GM12878 (cell line): ENCODE measurements around the gene ZNF92. TPM values are rescaled to one million over a fixed set of nuclear protein-coding genes. Genes with fewer than 3 reads are reported as not detected.

ENCODE experiments used
- ATAC-seq: fragments of 200-7000 bp; cut with Tn5 transposase; 3 replicates; pipeline ENCODE4 v1.9.1; 2020; ENCODE audit warnings: mild to moderate bottlenecking, moderate library complexity
- BruUV-seq: library from RNA; stranded (reverse); fragments of 400-500 nt; replicated peaks from 2 replicates; lab custom pipeline; 2021; lab: Mats Ljungman, UMichigan
- CTCF ChIA-PET: fragments of 300-600 bp; sonication (Branson Sonifier 250); formaldehyde crosslinking; extraction: SDS; loops from one replicate; lab custom pipeline; 2021; ENCODE audit warnings: inconsistent platforms; lab: Yijun Ruan, JAX
- POLR2A ChIA-PET: fragments of 350-600 bp; formaldehyde crosslinking; extraction: SDS; loops from one replicate; lab custom pipeline; 2021; ENCODE audit warnings: inconsistent platforms; lab: Charles Lee
- RAD21 ChIA-PET: fragments of 300-600 bp; sonication (Branson Sonifier 250); formaldehyde crosslinking; loops from one replicate; lab custom pipeline; 2023; ENCODE audit warnings: antibody characterized with exemption; ENCODE audit not compliant: unreplicated experiment; lab: Charles Lee
- SMC1A ChIA-PET: fragments of 300-600 bp; sonication (Branson Sonifier 250); formaldehyde crosslinking; loops from one replicate; lab custom pipeline; 2023; ENCODE audit not compliant: unreplicated experiment, uncharacterized antibody; lab: Charles Lee
- DNase-seq: peaks from one replicate; pipeline ENCODE4 v3.0.0-alpha.2; 2011; ENCODE audit warnings: low read depth, low spot score
- FAIRE-seq: peaks from 3 replicates; lab custom pipeline; 2011; peaks lifted over from hg19 to GRCh38; lab: Jason Lieb, UNC
- H2AFZ ChIP-seq: 2 replicates; pipeline ENCODE4 v1.6.0; 2011; ENCODE audit warnings: low read depth, low read length, control low read depth; ENCODE audit not compliant: control insufficient read depth
- H3K27ac ChIP-seq: 2 replicates; pipeline ENCODE4 v1.5.1; 2011; ENCODE audit warnings: control low read depth; ENCODE audit not compliant: control insufficient read depth, insufficient read depth
- H3K27me3 ChIP-seq, 2 experiments: replicated peaks in 1 of 2; 2 replicates each; pipeline versions ENCODE4 v1.6.0 to v1.6.1; 2011; ENCODE audit warnings: low read length in 1 of 2; ENCODE audit not compliant: control insufficient read depth in 2 of 2, insufficient read depth in 2 of 2
- H3K36me3 ChIP-seq, 2 experiments: 2 replicates each; pipeline ENCODE4 v1.5.1; 2011; ENCODE audit warnings: low read length in 1 of 2; ENCODE audit not compliant: control insufficient read depth in 2 of 2, insufficient read depth in 2 of 2
- H3K4me1 ChIP-seq: 2 replicates; pipeline ENCODE4 v1.6.1; 2011; ENCODE audit warnings: mild to moderate bottlenecking, low read length, moderate library complexity, mixed read lengths; ENCODE audit not compliant: control insufficient read depth, insufficient read depth
- H3K4me2 ChIP-seq: 2 replicates; pipeline ENCODE4 v1.6.0; 2011; ENCODE audit warnings: control low read depth; ENCODE audit not compliant: control insufficient read depth, insufficient read depth
- H3K4me3 ChIP-seq: fragments of 200-600 bp; sonication (generic); 2 replicates; pipeline ENCODE4 v1.5.1; 2016
- H3K79me2 ChIP-seq: 2 replicates; pipeline ENCODE4 v1.6.0; 2011; ENCODE audit warnings: low read length; ENCODE audit not compliant: control insufficient read depth, insufficient read depth
- H3K9ac ChIP-seq: 2 replicates; pipeline ENCODE4 v1.8.0; 2011; ENCODE audit warnings: low read length, control low read depth, mixed read lengths; ENCODE audit not compliant: control insufficient read depth, insufficient read depth
- H3K9me3 ChIP-seq: replicated peaks from 3 replicates; pipeline ENCODE4 v1.5.1; 2011; ENCODE audit warnings: mild to moderate bottlenecking, low read length; ENCODE audit not compliant: control insufficient read depth, insufficient read depth
- H4K20me1 ChIP-seq: 2 replicates; pipeline ENCODE4 v1.6.0; 2011; ENCODE audit not compliant: control insufficient read depth, insufficient read depth
- CHD1 ChIP-seq: IDR thresholded peaks from 2 replicates; pipeline ENCODE4 v1.6.1; 2012; ENCODE audit warnings: low read depth, low read length, improper control_type of control experiment
- CHD2 ChIP-seq: IDR thresholded peaks from 2 replicates; pipeline ENCODE4 v1.6.1; 2011; ENCODE audit warnings: low read depth, low read length, improper control_type of control experiment, borderline replicate concordance
- MEF2A ChIP-seq: IDR thresholded peaks from 2 replicates; pipeline ENCODE4 v1.6.1; 2011; ENCODE audit warnings: low read depth, mild to moderate bottlenecking, low read length, moderate library complexity; ENCODE audit not compliant: insufficient read depth
- PML ChIP-seq: IDR thresholded peaks from 2 replicates; pipeline ENCODE4 v1.6.1; 2012; ENCODE audit warnings: low read length, inconsistent platforms
- POLR2AphosphoS2 ChIP-seq: IDR thresholded peaks from 2 replicates; pipeline ENCODE4 v1.6.1; 2011; ENCODE audit warnings: low read depth, mild to moderate bottlenecking, low read length, improper control_type of control experiment, moderate library complexity
- POLR2AphosphoS5 ChIP-seq: IDR thresholded peaks from 2 replicates; pipeline ENCODE4 v1.6.1; 2011; ENCODE audit warnings: mild to moderate bottlenecking, low read length, inconsistent platforms
- SMAD5 ChIP-seq: IDR thresholded peaks from 2 replicates; pipeline ENCODE4 v1.6.1; 2016; ENCODE audit warnings: antibody characterized with exemption, low read depth
- SRF ChIP-seq, 2 experiments: IDR thresholded peaks; 2 replicates each; pipeline ENCODE4 v1.6.1; 2011; ENCODE audit warnings: low read depth in 2 of 2, low read length in 2 of 2, mild to moderate bottlenecking in 1 of 2, moderate library complexity in 1 of 2
- ZNF207 ChIP-seq: fragments of 450-650 bp; IDR thresholded peaks from 2 replicates; pipeline ENCODE4 v1.6.1; 2014; ENCODE audit warnings: antibody characterized with exemption, mild to moderate bottlenecking, borderline replicate concordance
- ZSCAN29 ChIP-seq: fragments of 450-650 bp; IDR thresholded peaks from 2 replicates; pipeline ENCODE4 v1.6.1; 2017; ENCODE audit warnings: mild to moderate bottlenecking, moderate library complexity
- WGBS: methylation state at CpG from one replicate; pipeline ENCODE4 v1.1.6; 2016; ENCODE audit warnings: low lambda C conversion rate; ENCODE audit not compliant: insufficient replicate concordance, insufficient coverage; ENCODE audit errors: missing lambda C conversion rate; 5-methylcytosine and 5-hydroxymethylcytosine counted together
- in situ Hi-C: fragments of 300-500 bp; cut with MboI; formaldehyde crosslinking; loops from 9 replicates; pipeline ENCODE4 v1.14.3; 2018; ENCODE audit warnings: mixed read lengths
- intact Hi-C: fragments of 100-400 bp; cut with micrococcal nuclease; formaldehyde crosslinking; loops from one replicate; pipeline ENCODE4 v1.14.2; 2022; ENCODE audit not compliant: unreplicated experiment
- polyA plus RNA-seq, 11 experiments: library from polyadenylated mRNA; depleted of rRNA in 4 of 11; unstranded in 6 of 11; stranded (reverse) in 5 of 11; fragments of >200 nt; fragmentation: Nextera tagmentation in 4 of 11; fragmentation: Illumina TruSeq in 1 of 11; extraction: Ambion mirVana in 4 of 11; extraction: Trizol in 1 of 11; gene quantifications; 1 replicate in 1 of 11; 2 replicates in 10 of 11; pipeline versions ENCODE4 v1.2.1 to v1.2.3, GENCODE V29; 2011 to 2016; ENCODE audit warnings: inconsistent platforms in 2 of 11, missing spikeins in 2 of 11, low read depth in 1 of 11
- total RNA-seq, 4 experiments: library from RNA; depleted of rRNA in 3 of 4; stranded (reverse); fragments of >200 nt in 3 of 4; fragmentation: Illumina TruSeq in 1 of 4; extraction: Trizol in 1 of 4; gene quantifications; 2 replicates each; pipeline versions ENCODE4 v1.2.1 to v1.2.3, GENCODE V29; 2013 to 2021
- TF ChIP-seq, protein P1 (sequence below): fragments of 450-650 bp; IDR thresholded peaks from 2 replicates; pipeline ENCODE4 v1.6.1; 2017; ENCODE audit warnings: mild to moderate bottlenecking, moderate library complexity
- TF ChIP-seq, protein P2 (sequence below): fragments of 450-650 bp; IDR thresholded peaks from 2 replicates; pipeline ENCODE4 v1.6.1; 2017; ENCODE audit warnings: antibody characterized with exemption, mild to moderate bottlenecking, moderate library complexity

The ZNF92 gene
- total and polyA plus RNA-seq, 10 of the 15 experiments (the other 5 are each of a cell fraction or from before 2014, with no cell fraction given), result 6.7 to 27.6 (median 14.3) TPM

DNA sequence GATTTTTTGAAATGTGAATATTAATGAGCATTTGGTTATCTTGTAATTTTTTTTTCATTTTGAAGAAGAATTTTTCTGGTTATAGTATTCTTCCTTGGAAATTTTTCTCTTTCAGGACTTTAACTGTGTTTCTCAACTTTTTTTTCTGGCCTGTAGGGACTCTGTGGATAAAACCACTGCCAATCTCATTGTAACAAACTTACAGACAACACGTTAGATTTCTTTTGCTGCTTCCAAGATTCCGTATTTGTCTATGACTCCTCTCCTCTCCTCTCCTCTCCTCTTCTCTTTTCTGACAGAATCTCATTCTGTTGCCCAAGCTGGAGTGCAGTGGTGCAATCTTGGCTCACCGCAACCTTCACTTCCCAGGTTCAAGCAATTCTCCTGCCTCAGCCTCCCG is 19.4 kb upstream of the ZNF92 start:
- H2AFZ ChIP-seq, result no peak overlapping the region
- RAD21 ChIA-PET, result no interaction called here
- H3K4me3 ChIP-seq, result no peak overlapping the region
- no peak for TF ChIP-seq PML
- no peak for TF ChIP-seq CHD1
- TF ChIP-seq POLR2AphosphoS2, result no peak
- TF ChIP-seq ZSCAN29, result no peak
- no peak for TF ChIP-seq MEF2A
- TF ChIP-seq, protein P1, sequence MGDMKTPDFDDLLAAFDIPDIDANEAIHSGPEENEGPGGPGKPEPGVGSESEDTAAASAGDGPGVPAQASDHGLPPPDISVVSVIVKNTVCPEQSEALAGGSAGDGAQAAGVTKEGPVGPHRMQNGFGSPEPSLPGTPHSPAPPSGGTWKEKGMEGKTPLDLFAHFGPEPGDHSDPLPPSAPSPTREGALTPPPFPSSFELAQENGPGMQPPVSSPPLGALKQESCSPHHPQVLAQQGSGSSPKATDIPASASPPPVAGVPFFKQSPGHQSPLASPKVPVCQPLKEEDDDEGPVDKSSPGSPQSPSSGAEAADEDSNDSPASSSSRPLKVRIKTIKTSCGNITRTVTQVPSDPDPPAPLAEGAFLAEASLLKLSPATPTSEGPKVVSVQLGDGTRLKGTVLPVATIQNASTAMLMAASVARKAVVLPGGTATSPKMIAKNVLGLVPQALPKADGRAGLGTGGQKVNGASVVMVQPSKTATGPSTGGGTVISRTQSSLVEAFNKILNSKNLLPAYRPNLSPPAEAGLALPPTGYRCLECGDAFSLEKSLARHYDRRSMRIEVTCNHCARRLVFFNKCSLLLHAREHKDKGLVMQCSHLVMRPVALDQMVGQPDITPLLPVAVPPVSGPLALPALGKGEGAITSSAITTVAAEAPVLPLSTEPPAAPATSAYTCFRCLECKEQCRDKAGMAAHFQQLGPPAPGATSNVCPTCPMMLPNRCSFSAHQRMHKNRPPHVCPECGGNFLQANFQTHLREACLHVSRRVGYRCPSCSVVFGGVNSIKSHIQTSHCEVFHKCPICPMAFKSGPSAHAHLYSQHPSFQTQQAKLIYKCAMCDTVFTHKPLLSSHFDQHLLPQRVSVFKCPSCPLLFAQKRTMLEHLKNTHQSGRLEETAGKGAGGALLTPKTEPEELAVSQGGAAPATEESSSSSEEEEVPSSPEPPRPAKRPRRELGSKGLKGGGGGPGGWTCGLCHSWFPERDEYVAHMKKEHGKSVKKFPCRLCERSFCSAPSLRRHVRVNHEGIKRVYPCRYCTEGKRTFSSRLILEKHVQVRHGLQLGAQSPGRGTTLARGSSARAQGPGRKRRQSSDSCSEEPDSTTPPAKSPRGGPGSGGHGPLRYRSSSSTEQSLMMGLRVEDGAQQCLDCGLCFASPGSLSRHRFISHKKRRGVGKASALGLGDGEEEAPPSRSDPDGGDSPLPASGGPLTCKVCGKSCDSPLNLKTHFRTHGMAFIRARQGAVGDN, result no peak
- TF ChIP-seq CHD2, result no peak
- no peak for TF ChIP-seq POLR2AphosphoS5
- TF ChIP-seq SRF (IDR thresholded peaks at IDR 0.05; ENCODE audit: low read depth in 2 of 2, low read length in 2 of 2), result no peak
- TF ChIP-seq, protein P2, sequence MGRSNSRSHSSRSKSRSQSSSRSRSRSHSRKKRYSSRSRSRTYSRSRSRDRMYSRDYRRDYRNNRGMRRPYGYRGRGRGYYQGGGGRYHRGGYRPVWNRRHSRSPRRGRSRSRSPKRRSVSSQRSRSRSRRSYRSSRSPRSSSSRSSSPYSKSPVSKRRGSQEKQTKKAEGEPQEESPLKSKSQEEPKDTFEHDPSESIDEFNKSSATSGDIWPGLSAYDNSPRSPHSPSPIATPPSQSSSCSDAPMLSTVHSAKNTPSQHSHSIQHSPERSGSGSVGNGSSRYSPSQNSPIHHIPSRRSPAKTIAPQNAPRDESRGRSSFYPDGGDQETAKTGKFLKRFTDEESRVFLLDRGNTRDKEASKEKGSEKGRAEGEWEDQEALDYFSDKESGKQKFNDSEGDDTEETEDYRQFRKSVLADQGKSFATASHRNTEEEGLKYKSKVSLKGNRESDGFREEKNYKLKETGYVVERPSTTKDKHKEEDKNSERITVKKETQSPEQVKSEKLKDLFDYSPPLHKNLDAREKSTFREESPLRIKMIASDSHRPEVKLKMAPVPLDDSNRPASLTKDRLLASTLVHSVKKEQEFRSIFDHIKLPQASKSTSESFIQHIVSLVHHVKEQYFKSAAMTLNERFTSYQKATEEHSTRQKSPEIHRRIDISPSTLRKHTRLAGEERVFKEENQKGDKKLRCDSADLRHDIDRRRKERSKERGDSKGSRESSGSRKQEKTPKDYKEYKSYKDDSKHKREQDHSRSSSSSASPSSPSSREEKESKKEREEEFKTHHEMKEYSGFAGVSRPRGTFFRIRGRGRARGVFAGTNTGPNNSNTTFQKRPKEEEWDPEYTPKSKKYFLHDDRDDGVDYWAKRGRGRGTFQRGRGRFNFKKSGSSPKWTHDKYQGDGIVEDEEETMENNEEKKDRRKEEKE, result no peak
- no peak for TF ChIP-seq SMAD5
- no peak for TF ChIP-seq ZNF207
- no peaks in the 10 kb centered on the region for H3K36me3 ChIP-seq
- in situ Hi-C loops, result no loop called here
- no peak overlapping the region for H3K9ac ChIP-seq
- no peak overlapping the region for H3K27ac ChIP-seq
- intact Hi-C loops, result no loop called here
- H3K79me2 ChIP-seq, result no peaks in the 10 kb centered on the region
- H3K4me1 ChIP-seq, result no peaks in the 10 kb centered on the region
- no peak for FAIRE-seq
- CTCF ChIA-PET, result no interaction called here
- SMC1A ChIA-PET, result interaction anchor here (1.2 kb wide), 1 partner anchor 29 kb away, joined by 3 read pairs; no protein-coding TSS in a partner anchor
- no peak overlapping the region for H3K4me2 ChIP-seq
- no TSS peak for BruUV-seq
- H4K20me1 ChIP-seq, result no peaks in the 10 kb centered on the region
- 85% methylated on average over 4 of the region's 4 CpGs for WGBS
- no peaks in the 10 kb centered on the region for H3K9me3 ChIP-seq
- no peaks in the 10 kb centered on the region for H3K27me3 ChIP-seq
- POLR2A ChIA-PET, result interaction anchor here (0.6 kb wide), 2 partner anchors 385 to 560 kb away, joined by 3 read pairs; no protein-coding TSS in a partner anchor
- no peak for ATAC-seq
- no peak for DNase-seq
